Stimulated activated CD4-positive, alpha-beta T cell treated with anti-CD3 and anti-CD28 coated beads, Interleukin-2, amount 100 ng/mL, for 24 hours (primary cell): ENCODE data around the gene ODAD3.

Source experiments
- DNase-seq, 2 donors: peaks; one replicate each; pipeline ENCODE4 v3.0.0-alpha.2; 2020

Gene ODAD3

GRCh38 chr19:11373885-11374432, 61.0 kb downstream of the ODAD3 start:
- DNase-seq: no peak

GRCh38 chr19:11373166-11373884, 61.6 kb downstream of the ODAD3 start:
- no peak for DNase-seq

DNA sequence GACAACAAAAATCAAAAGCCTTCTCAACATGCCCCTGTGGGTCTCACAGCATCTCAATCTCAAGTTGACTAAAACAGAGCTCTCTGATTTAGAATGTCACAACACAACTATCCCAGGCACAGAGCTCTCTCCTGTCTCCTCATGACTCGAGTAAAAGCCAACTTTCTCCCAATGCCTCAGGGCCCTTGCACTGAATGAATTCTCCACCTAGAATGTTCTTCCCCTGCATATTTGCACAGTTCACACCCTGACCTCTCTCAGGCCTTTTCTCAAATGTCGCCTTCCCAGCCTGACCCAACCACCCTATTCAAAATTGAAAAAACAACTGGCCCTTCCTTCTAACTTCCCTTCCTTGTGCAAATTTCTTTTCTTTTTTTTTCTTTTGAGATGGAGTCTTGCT, 64.2 kb downstream of the ODAD3 start:
- DNase-seq: no peak
